Right ventricle myocardium inferior (tissue), 1 donor: ENCODE results near the gene OSM. TPM values are rescaled to one million over a fixed set of nuclear protein-coding genes. Genes with fewer than 3 reads are reported as not detected.
"Not testable (repeated sequence)": the region's sequence is repeated elsewhere in the genome, so short reads cannot be mapped to it uniquely, and the experiment has no call there.

ENCODE experiments used
- ATAC-seq: fragments of 200-7000 bp; cut with Tn5 transposase; one replicate; pipeline ENCODE4 v1.9.1; 2020; ENCODE audit warnings: mild to moderate bottlenecking, moderate library complexity
- DNase-seq: peaks from one replicate; pipeline ENCODE4 v3.0.0; 2021; ENCODE audit errors: missing footprints
- intact Hi-C: fragments of 100-400 bp; cut with DNase I; formaldehyde crosslinking; loops from one replicate; pipeline ENCODE4 v1.11.0; 2022
- total RNA-seq: library from RNA; stranded (reverse); fragmentation: NEBNext Ultra II Directional; extraction: Animal tissue kit (Norgen Biotek cat#: 25700); gene quantifications from one replicate; pipeline ENCODE4 v1.2.1, GENCODE V29; 2021
- donor health status: DM: no; HTN: yes; CAD: no; lungs with severe emphysema.

OSM gene
- total RNA-seq, 1 donor from 2014 or later: 0.19 TPM

DNA sequence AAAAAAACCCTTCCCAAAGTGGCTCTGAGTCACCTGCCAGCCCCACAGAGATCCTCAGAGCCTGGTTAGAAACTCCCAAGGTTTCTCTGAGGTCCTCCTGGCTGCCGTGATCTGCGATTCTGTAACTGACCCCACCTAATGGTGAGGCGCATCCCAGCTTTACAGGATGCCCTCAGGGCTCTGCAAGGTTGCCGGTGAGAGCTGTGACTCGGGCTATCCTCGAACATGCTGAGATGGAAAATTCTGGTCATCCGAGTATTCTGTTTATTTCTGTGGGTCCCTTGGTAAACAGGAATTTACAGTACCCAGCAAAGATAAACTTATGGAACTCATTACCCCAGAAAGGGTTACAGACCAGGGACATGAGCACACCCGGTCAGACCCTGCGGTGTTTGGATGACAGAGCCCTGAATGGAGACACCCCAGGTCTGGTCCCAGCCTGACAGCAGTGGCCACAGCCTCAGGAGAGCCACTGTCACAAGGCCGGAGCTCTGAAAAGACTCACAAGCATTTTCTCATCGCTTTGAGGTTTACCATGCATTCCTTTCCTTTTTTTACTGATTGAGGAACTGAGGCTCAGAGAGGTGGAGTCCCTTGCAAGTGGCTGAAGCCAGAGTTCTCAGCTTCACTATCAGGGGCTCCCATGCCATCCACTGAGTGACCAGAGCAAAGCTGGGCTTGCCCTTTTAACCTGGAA is 42.3 kb downstream of the OSM start:
- DNase-seq (no peak), ATAC-seq (no peak)
- intact Hi-C loops: no loop called here

DNA sequence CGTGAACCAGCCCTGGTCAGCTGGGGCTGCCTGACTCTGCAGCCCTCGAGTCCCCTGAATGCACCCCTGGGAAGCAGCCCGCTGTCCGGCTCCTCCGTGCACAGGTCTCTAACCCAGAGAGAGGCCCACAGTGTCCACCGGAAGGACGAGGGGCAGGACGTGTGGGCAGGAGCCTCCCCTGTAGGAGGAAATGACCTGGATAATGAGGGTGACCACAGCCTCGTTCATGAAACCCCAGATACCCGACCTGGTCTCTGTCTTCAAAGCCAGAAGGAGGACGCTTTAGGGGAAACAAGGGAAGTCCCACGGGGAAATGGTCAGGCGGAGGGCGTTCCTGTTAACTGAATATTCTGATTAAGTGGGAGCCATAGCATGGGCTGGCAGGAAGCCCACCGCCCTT is 43.3 kb downstream of the OSM start:
- ATAC-seq: no peak
- intact Hi-C loops: no loop called here

DNA sequence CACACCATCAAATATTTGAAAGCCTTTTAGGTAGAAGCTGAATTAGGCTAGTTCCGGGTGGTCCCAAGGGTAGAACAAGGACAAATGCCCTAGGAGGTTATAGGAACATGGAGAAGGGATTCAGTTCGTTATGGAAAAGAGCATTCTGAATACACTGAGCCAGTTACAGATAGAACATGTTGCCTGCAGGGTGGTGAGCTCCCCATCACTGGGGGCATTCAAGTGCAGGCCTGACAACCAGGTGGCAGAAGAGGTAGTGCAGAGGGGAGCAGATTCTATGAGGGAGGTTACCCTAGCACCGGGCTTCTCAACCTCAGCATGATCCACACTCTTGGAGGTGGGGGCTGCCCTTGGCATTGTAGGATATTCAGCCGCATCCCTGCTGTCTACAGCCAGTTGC is 44.3 kb downstream of the OSM start:
- intact Hi-C loops: no loop called here
- no peak for DNase-seq
- ATAC-seq: no peak

More for the DNA sequence above, 43.3 kb downstream of the OSM start:
- no peak for DNase-seq

DNA sequence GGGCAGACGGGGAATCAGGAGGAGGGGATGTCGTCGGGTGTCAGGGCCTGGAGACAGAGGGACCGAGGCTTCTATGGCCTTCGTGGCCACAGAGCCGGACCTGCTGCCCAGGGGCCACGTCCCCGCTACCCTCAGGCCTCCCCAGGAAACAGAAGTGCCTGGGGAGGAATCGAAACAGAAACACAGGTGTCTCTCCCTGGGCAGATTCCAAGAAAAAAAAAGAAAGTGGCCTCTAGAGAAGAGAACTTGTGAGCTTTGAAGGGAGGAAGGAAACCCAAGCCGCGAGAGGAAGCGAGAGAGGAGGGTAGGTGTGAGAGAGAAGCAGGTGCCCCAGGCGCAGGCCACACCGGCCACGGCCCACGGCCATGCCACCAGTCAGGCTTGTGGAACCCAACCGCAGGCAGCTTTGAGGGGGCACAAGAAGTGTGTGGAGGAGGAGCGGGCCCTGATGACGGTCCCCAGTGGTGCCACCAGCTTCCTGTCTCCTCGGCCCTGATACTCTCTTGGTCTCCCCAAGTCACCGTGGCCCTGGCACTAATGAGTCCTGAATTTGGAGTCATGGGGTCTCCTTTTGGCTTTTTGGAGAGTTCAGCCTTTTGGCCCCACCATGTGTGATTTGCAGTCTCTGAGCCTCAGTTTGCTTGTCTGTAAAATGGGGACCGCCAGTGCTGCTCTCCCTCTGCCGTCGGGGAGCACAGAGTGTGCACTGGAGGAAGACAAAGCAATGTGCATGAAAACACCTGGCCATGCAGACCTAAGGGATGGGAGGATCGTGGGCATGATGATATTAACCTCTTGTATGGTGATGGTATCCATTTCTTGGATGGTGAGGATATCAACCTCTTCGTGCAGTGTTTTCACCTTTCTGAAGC is 45.3 kb downstream of the OSM start:
- intact Hi-C loops: no loop called here
- DNase-seq (no peak), ATAC-seq (no peak)

DNA sequence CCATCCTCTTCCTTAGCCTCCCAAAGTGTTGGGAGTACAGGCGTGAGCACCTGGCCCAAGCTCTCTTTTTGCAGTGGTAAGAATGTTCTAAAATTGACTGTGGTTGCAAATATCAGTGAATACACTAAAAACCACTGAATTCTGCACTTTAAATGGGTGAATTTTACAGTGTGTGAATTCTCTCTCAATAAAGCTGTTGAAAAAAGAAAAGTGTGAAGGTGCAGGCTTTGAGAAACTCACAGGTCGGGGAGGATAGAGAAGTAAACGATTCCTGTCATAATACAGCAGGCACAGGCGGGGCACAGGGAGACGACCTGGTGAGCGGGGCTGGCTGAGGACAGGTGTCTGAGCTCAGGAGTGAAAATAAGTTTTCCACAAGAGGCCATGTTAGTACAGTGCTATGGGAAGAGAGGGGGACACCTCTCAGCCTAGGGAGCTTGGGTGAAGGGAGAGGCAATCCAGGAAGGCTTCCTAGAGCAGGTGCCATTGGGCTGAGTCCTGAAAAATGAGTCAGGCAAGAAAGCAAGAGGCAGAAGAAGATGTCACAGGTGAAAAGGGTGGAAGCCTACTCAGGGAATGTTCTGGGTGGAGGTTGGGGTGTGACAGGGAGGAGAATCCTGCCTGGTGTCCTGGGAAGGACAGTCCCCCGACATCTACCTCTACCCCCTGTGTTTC is 46.2 kb downstream of the OSM start:
- DNase-seq: no peak
- intact Hi-C loops: no loop called here
- ATAC-seq: no peak

DNA sequence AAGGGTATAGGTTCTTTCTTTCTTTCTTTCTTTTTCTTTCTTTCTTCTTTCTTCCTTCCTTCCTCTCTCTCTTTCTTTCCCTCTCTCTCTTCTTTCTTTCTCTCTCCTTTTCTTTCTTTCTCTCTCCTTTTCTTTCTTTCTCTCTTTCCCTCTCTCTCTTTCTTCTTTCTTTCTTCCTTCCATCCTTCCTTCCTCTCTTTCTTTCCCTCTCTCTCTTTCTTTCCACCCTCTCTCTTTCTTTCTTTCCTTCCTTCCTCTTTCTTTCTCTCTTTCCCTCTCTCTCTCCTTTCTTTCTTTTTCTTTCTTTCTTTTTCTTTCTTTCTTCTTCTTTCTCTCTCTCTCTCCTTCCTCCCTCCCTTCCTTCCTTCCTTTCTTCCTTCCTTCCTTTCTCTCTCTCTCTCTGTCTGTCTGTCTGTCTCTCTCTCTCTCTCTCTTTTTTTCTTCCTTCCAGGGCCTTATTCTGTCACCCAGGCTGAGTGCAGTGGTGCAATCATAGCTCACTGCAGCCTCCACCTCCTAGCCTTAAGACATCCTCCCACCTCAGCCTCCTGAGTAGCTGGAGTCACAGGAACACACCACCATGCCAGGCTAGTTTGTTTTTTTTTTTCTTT is 46.9 kb downstream of the OSM start:
- intact Hi-C loops: no loop called here
- DNase-seq (no peak), ATAC-seq (no peak)

DNA sequence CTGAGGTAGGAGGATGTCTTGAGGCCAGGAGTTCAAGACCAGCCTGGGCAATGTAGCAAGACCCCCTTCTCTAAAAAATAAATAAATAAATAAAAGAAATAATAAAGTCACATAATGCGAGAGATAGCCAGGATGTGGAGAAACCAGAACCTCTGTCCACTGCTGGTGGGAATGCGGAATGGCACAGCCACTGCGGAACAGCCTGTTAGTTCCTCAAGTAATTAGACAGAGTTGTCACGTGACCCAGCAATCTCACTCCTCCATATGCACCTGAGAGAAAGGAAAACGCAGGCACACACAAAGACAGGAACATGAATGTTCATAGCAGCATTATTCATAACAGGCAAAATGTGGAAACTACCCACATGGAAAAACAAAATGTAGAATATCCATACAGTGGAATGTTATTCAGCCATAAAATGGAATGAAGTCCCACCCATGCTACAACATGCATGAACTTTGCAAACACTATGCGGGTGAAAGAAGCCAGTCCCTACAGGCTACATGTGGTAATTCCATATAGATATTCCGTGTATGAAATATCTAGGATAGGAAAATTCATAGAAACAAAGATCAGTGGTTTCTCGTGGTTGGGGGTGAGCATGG is 47.5 kb downstream of the OSM start:
- intact Hi-C loops: no loop called here
- ATAC-seq (no peak), DNase-seq (no peak)

DNA sequence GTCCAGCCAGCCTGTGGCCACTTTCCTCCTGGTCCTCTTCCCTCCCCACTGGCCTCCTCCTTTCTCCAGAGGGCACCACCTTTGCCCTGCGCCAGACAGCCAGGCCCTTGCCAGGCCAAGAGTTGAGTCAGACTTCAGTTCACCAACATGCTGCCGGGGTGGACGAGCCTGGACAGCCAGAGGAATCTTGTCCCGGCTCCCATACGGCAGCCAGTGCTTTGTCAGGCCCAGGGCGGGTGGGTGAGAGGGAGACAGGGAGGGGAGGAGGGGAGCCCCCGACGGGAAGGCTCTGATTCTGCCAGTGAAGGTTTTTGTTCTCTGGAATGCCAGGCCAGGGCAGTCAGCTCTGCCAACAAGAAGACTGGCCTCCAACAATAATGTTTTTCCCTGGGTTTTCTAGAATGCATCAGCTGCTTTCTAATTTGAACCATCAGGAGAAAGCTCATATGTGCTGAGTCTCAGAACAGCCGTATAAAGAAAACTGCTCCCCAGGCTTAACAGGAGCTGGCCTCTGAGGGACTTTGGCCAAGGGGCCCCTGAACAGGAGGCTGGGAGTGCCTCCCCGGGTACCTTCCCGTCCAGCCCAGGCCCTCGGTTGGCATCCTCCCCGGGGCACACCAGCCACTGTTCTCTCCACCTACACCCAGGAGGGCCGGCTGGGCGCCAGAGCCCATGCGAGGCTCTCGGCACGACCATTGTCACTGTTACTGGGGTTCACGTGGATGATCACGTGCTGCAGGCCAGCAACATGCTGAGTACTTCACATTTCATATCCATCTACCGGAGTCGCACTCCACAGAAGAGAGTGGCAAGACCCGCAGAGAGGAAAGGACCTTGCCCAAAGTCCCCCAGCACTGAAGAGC is 48.7 kb downstream of the OSM start:
- DNase-seq: no peak
- no peak for ATAC-seq
- intact Hi-C loops: no loop called here

DNA sequence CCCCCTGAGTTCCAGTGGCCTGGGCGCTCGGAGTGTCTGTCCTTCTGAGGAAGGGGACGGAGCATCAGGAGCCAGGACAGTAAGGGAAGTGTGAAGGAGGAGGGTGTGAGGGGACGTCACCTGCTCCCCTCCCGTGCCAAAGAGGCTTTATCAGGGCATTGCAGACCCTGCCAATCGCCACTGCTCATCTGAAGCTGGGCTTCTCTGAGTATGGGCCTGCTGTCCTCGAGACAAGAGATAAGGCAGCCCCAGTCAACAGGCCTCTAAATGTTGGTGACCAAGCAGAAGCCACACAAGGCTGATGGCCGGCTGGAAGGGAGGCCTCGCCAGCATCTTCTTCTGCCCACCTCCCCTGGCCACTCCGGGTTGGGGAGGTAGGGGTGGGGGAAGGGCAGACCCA is 49.9 kb downstream of the OSM start:
- DNase-seq (no peak), ATAC-seq (no peak)
- intact Hi-C loops: no loop called here

DNA sequence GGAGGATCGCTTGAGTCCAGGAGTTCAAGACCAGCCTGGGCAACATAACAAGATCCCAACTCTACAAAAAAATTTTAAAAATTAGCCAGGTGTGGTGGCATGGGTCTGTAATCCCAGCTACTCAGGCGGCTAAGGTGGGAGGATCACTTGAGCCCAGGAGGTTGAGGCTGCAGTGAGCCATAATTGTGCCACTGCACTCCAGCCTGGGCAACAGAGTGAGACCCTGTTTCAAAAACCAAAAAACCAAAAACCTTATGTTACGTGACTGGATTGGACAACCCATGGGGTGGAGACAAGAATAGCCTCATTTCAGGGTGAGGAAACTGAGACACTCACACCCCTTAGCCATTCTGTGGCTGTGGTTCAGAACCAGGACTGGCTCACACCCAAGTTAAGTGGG is 50.4 kb downstream of the OSM start:
- ATAC-seq, DNase-seq, intact Hi-C loops: not testable (repeated sequence)

DNA sequence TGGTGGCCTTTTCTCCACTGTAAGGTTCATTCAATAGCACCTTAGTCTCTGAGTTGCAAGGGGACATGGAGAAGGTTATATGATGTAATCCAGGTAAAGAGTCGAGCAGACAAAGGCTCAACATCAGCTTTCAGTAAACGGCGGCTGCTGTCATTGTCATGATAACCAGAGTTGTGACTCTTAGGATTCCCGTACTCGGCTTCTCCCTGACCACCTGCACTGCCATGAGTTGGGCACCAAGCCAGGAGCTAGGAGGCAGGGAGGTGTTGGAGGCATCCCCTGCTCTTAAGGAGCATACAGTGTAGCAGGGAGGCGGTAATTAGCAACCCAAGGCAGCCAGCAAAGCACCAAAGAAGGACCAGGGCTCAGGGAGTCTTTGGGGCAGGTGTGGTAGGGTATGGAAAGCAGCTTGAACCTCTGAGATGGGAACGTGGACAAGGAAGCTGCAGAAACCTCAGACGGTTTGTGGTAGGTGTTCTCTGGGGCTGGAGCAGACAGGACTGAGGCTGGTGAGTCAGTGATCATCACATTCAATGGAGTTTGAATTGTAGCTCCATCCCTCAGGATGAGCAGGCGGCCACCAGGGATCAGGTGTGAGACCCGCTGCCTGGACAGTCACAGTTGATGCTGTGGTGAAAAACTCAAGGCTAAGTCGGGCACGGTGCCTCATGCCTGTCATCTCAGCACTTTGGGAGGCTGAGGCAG is 51.8 kb downstream of the OSM start:
- ATAC-seq (no peak), DNase-seq (no peak)
- intact Hi-C loops: no loop called here

DNA sequence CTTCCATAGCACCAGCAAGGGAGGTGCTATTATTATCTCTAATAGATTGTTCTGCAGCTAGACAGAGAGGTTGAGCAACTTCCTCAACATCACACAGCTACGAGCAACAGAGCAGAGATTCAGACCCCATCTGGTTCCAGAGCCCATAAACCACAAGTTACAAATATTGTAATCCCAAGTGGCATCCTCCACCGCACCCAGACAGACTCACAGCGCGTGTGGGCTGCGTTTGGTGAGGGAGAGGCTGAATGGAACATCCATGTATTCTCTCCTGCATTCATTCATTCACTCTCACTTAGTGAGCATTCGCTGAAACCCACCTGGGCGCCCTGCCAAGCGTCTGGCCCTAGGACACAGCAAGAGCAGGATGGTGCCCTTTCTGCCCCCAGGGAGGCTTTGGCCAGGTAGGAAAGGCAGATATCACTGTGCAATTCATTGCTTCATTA is 53.6 kb downstream of the OSM start:
- no peak for DNase-seq
- ATAC-seq: no peak
- intact Hi-C loops: no loop called here

Other genes with a start within 250 kb of the OSM start
- not detected for gene HORMAD2, start 186.4 kb downstream of the OSM start, total RNA-seq
- 0.27 TPM for gene LIF, start 20.1 kb downstream of the OSM start, total RNA-seq
- 8.2 TPM for gene CASTOR1, start 22.7 kb upstream of the OSM start, total RNA-seq
- gene TBC1D10A, start 60.1 kb upstream of the OSM start, total RNA-seq: 7.1 TPM
- 95.4 TPM for gene SF3A1, start 90.0 kb upstream of the OSM start, total RNA-seq
- 0.46 TPM for gene CCDC157, start 90.2 kb upstream of the OSM start, total RNA-seq
- gene RNF215, start 120.6 kb upstream of the OSM start, total RNA-seq: 3.7 TPM
- 0.65 TPM for gene SEC14L2, start 130.2 kb upstream of the OSM start, total RNA-seq
- 18.2 TPM for gene MTFP1, start 158.9 kb upstream of the OSM start, total RNA-seq
- gene SEC14L3, start 205.2 kb upstream of the OSM start, total RNA-seq: not detected
- gene SEC14L4, start 238.8 kb upstream of the OSM start, total RNA-seq: not detected